GM12872 (cell line): ENCODE measurements around the gene ENOX1.

ENCODE experiments used
- CTCF ChIP-seq: IDR thresholded peaks from 3 replicates; pipeline ENCODE4 v1.5.1; 2011; ENCODE audit warnings: low read depth, mild to moderate bottlenecking, low read length, moderate library complexity; ENCODE audit not compliant: insufficient read depth

Gene ENOX1

GRCh38 chr13:43567608-43568007, 219.2 kb downstream of the ENOX1 start:
- no peak for TF ChIP-seq CTCF

GRCh38 chr13:43564952-43565351, 221.8 kb downstream of the ENOX1 start:
- no peak for TF ChIP-seq CTCF

- no peak for TF ChIP-seq CTCF
Measured at GRCh38 chr13:43561081-43561480, 225.7 kb downstream of the ENOX1 start.

GRCh38 chr13:43558939-43559338, 227.8 kb downstream of the ENOX1 start:
- no peak for TF ChIP-seq CTCF

- TF ChIP-seq CTCF, result no peak
Measured at GRCh38 chr13:43558326-43558725, 228.4 kb downstream of the ENOX1 start.

- no peak for TF ChIP-seq CTCF
Measured at GRCh38 chr13:43555667-43556066, 231.1 kb downstream of the ENOX1 start.

GRCh38 chr13:43551897-43552456, 234.8 kb downstream of the ENOX1 start:
- no peak for TF ChIP-seq CTCF

- TF ChIP-seq CTCF, result no peak
Measured at GRCh38 chr13:43546816-43547215, 240.0 kb downstream of the ENOX1 start.
